SK-N-SH (cell line): Measurements from ENCODE around the gene FBXO31.

Experiments used
- CTCF ChIP-seq: fragments of 200-600 bp; sonication (generic); IDR thresholded peaks from 2 replicates; pipeline ENCODE4 v1.6.1; 2017; ENCODE audit warnings: antibody characterized with exemption, mild to moderate bottlenecking, moderate library complexity
- FOXM1 ChIP-seq: IDR thresholded peaks from 2 replicates; pipeline ENCODE4 v1.4.0; 2012; ENCODE audit warnings: low read depth, mild to moderate bottlenecking
- GATA2 ChIP-seq: sonication (generic); formaldehyde crosslinking; IDR thresholded peaks from 2 replicates; pipeline ENCODE4 v1.5.0; 2020; ENCODE audit warnings: mild to moderate bottlenecking, missing genetic modification reagents
- TAF1 ChIP-seq: IDR thresholded peaks from 2 replicates; pipeline ENCODE4 v1.6.1; 2012; ENCODE audit warnings: low read depth, mild to moderate bottlenecking, low read length, moderate library complexity, borderline replicate concordance
- TCF12 ChIP-seq: IDR thresholded peaks from 2 replicates; pipeline ENCODE4 v1.4.0; 2012

- no peak for TF ChIP-seq CTCF
- no peak for TF ChIP-seq TCF12
- no peak for TF ChIP-seq GATA2 (CRISPR knock-in tag)
- no peak for TF ChIP-seq FOXM1
- no peak for TF ChIP-seq TAF1
Measured at GRCh38 chr16:87409153-87409552, 25.6 kb upstream of the FBXO31 start.
